Astrocyte (in vitro differentiated cells and primary cell): ENCODE data around the gene BRF1. TPM values are rescaled to one million over a fixed set of nuclear protein-coding genes. Genes with fewer than 3 reads are reported as not detected.

Experiments
- DNase-seq: peaks from one replicate; pipeline ENCODE4 v3.0.0-alpha.2; 2010; ENCODE audit warnings: low read depth
- FAIRE-seq: peaks from 2 replicates; lab custom pipeline; 2011; peaks lifted over from hg19 to GRCh38; lab: Jason Lieb, UNC
- H2AFZ ChIP-seq: 2 replicates; pipeline ENCODE4 v1.6.0; 2012; ENCODE audit warnings: low read depth, low read length, inconsistent platforms
- H3K27ac ChIP-seq: 2 replicates; pipeline ENCODE4 v1.5.1; 2011; ENCODE audit warnings: low read depth, low read length, inconsistent platforms
- H3K27me3 ChIP-seq: 2 replicates; pipeline ENCODE4 v1.6.0; 2011; ENCODE audit warnings: low read length, inconsistent platforms; ENCODE audit not compliant: insufficient read depth
- H3K36me3 ChIP-seq: 2 replicates; pipeline ENCODE4 v1.5.1; 2011; ENCODE audit warnings: low read length, inconsistent platforms; ENCODE audit not compliant: insufficient read depth
- H3K4me1 ChIP-seq: 2 replicates; pipeline ENCODE4 v1.5.1; 2011; ENCODE audit warnings: low read length, inconsistent platforms; ENCODE audit not compliant: insufficient read depth
- H3K4me2 ChIP-seq: 2 replicates; pipeline ENCODE4 v1.6.0; 2012; ENCODE audit warnings: low read length, inconsistent platforms
- H3K4me3 ChIP-seq: 2 replicates; pipeline ENCODE4 v1.5.1; 2011; ENCODE audit warnings: low read depth, mild to moderate bottlenecking, low read length, inconsistent platforms; ENCODE audit not compliant: insufficient read depth
- H3K79me2 ChIP-seq: 2 replicates; pipeline ENCODE4 v1.6.0; 2012; ENCODE audit warnings: mild to moderate bottlenecking, low read length, inconsistent platforms; ENCODE audit not compliant: insufficient read depth
- H3K9ac ChIP-seq: 2 replicates; pipeline ENCODE4 v1.6.0; 2012; ENCODE audit warnings: mild to moderate bottlenecking, low read length, inconsistent platforms
- H3K9me3 ChIP-seq: 2 replicates; pipeline ENCODE4 v1.5.1; 2012; ENCODE audit warnings: low read depth, mild to moderate bottlenecking, low read length, inconsistent platforms; ENCODE audit not compliant: insufficient read depth
- H4K20me1 ChIP-seq: 2 replicates; pipeline ENCODE4 v1.6.0; 2012; ENCODE audit warnings: low read length, inconsistent platforms; ENCODE audit not compliant: insufficient read depth
- H3K27ac Mint-ChIP-seq: one replicate; pipeline ENCODE4 v1.8.0; 2021; ENCODE audit warnings: mild to moderate bottlenecking, mixed read lengths; ENCODE audit not compliant: unreplicated experiment
- H3K27me3 Mint-ChIP-seq: one replicate; pipeline ENCODE4 v1.8.0; 2021; ENCODE audit warnings: low read depth, mixed read lengths; ENCODE audit not compliant: unreplicated experiment
- H3K36me3 Mint-ChIP-seq: one replicate; pipeline ENCODE4 v1.8.0; 2021; ENCODE audit warnings: low read depth, mixed read lengths; ENCODE audit not compliant: unreplicated experiment
- H3K4me1 Mint-ChIP-seq: one replicate; pipeline ENCODE4 v1.8.0; 2021; ENCODE audit warnings: low read depth, mixed read lengths; ENCODE audit not compliant: unreplicated experiment
- H3K4me3 Mint-ChIP-seq: one replicate; pipeline ENCODE4 v1.8.0; 2021; ENCODE audit warnings: mild to moderate bottlenecking, moderate library complexity, mixed read lengths; ENCODE audit not compliant: unreplicated experiment
- H3K9me3 Mint-ChIP-seq: one replicate; pipeline ENCODE4 v1.8.0; 2021; ENCODE audit warnings: mild to moderate bottlenecking, mixed read lengths; ENCODE audit not compliant: unreplicated experiment
- EZH2 ChIP-seq: IDR thresholded peaks from 2 replicates; pipeline ENCODE4 v1.6.1; 2012; ENCODE audit warnings: mild to moderate bottlenecking, low read length, inconsistent platforms; ENCODE audit not compliant: insufficient read depth
- total RNA-seq: library from RNA; stranded (reverse); gene quantifications from 2 replicates; pipeline ENCODE4 v1.2.1, GENCODE V29; 2021
- TF ChIP-seq, protein P1 (sequence below): IDR thresholded peaks from 2 replicates; pipeline ENCODE4 v1.5.1; 2011; ENCODE audit warnings: low read depth, mild to moderate bottlenecking, inconsistent platforms, low read length, moderate library complexity; ENCODE audit not compliant: insufficient read depth

Gene BRF1
- total RNA-seq, 1 donor from 2014 or later = 20.5 TPM

DNA sequence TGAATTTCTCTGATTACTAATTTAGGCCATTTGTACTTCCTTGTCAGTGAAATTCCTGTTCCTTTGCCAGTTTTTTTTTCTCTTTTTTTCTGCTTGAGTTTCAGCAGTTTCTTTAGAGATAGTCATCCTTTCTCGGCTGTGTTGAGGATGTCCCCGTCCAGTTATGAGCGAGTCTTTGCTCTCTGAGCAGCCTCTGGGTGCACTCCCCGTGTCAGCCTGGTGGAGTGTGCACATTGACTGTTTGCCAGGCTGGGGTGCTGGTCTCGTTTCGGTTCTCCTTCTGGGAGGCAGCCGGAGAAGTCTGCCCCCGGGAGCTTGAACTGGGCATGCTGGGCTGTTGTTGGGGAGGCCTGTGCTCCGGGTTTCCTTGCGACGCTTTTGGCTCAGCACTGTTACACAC, 16.7 kb upstream of the BRF1 start:
- Histone ChIP-seq H4K20me1 (peaks cover 50% of the 10 kb centered on the region), H3K27ac (no peak overlapping the region), H3K9me3 (no peaks in the 10 kb centered on the region), H3K36me3 (no peaks in the 10 kb centered on the region), H3K4me1 (peaks cover 21% of the 10 kb centered on the region), H2AFZ (no peak overlapping the region), H3K4me3 (no peak overlapping the region), H3K4me2 (peak overlapping the region; percentile 62), H3K9ac (no peak overlapping the region), H3K79me2 (peaks cover 56% of the 10 kb centered on the region), H3K27me3 (no peaks in the 10 kb centered on the region)
- H3K4me3 Mint-ChIP-seq = peak overlapping the region; percentile 40
- H3K4me1 Mint-ChIP-seq = peaks cover 12% of the 10 kb centered on the region
- H3K27ac Mint-ChIP-seq = no peak overlapping the region
- no peaks in the 10 kb centered on the region for H3K36me3 Mint-ChIP-seq
- DNase-seq (peak; percentile 49), FAIRE-seq (no peak)
- no peaks in the 10 kb centered on the region for H3K27me3 Mint-ChIP-seq
- no peaks in the 10 kb centered on the region for H3K9me3 Mint-ChIP-seq
- TF ChIP-seq, protein P1, sequence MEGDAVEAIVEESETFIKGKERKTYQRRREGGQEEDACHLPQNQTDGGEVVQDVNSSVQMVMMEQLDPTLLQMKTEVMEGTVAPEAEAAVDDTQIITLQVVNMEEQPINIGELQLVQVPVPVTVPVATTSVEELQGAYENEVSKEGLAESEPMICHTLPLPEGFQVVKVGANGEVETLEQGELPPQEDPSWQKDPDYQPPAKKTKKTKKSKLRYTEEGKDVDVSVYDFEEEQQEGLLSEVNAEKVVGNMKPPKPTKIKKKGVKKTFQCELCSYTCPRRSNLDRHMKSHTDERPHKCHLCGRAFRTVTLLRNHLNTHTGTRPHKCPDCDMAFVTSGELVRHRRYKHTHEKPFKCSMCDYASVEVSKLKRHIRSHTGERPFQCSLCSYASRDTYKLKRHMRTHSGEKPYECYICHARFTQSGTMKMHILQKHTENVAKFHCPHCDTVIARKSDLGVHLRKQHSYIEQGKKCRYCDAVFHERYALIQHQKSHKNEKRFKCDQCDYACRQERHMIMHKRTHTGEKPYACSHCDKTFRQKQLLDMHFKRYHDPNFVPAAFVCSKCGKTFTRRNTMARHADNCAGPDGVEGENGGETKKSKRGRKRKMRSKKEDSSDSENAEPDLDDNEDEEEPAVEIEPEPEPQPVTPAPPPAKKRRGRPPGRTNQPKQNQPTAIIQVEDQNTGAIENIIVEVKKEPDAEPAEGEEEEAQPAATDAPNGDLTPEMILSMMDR = no peak
- no peak for TF ChIP-seq EZH2

DNA sequence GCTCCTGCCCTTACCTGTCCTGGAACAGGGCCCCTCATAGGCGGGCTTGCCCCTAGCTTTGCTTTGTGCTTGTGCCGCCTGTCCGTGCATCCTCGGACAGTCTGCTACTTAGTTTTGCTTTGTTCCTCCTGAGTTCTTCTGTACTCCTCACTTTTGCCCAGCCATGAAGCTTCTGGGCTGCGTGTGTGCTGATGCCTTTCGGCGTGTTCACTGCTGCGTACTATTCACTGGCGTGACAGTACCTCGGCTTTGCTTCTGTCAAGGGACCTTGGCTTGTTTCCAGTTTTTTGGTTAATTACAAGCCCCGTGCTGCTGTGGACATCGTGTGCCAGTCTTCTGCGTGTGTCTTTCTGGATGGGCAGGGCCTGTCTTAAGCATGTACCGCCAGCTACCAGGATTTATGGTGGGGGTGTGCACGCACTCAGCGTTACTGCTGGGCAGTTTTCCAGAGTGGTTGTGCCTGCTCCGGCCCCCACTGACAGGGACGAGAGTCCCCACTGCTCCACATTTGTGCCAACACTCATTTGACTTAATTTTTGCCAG, 16.2 kb upstream of the BRF1 start:
- peaks cover 12% of the 10 kb centered on the region for H3K4me1 Mint-ChIP-seq
- no peaks in the 10 kb centered on the region for H3K36me3 Mint-ChIP-seq
- no peak for FAIRE-seq
- TF ChIP-seq EZH2 = no peak
- TF ChIP-seq, protein P1 = no peak
- Histone ChIP-seq H3K4me1 (peaks cover 20% of the 10 kb centered on the region), H2AFZ (no peak overlapping the region), H3K4me3 (no peak overlapping the region), H3K27me3 (no peaks in the 10 kb centered on the region), H3K9ac (no peak overlapping the region), H3K9me3 (no peaks in the 10 kb centered on the region), H3K4me2 (peak overlapping the region; percentile 62), H4K20me1 (peaks cover 46% of the 10 kb centered on the region), H3K27ac (no peak overlapping the region), H3K36me3 (no peaks in the 10 kb centered on the region), H3K79me2 (peaks cover 55% of the 10 kb centered on the region)
- H3K27ac Mint-ChIP-seq = no peak overlapping the region
- H3K4me3 Mint-ChIP-seq = no peak overlapping the region
- H3K9me3 Mint-ChIP-seq = no peaks in the 10 kb centered on the region
- no peak for DNase-seq
- no peaks in the 10 kb centered on the region for H3K27me3 Mint-ChIP-seq

DNA sequence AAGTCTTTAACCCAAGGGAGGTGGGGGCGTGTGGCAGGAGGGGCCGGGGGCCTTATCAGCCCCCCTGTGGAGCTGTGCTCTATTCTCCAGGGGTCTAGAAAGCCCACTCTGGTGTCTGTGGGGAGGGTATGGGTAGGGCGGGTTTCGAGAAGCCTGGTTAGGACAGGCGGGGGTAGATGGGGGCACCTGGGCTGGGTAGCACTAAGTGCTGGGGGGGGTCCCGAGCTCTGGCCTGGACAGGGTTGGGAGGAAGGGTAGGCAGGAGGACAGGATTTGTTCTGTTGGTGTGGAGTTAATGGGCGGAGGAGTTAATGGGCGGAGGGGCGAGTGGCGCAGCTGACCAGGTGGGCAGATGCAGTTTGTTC, 15.8 kb upstream of the BRF1 start:
- no peaks in the 10 kb centered on the region for H3K36me3 ChIP-seq
- H3K4me1 Mint-ChIP-seq = peaks cover 12% of the 10 kb centered on the region
- peaks cover 52% of the 10 kb centered on the region for H3K79me2 ChIP-seq
- H3K9ac ChIP-seq = no peak overlapping the region
- no peaks in the 10 kb centered on the region for H3K9me3 Mint-ChIP-seq
- TF ChIP-seq EZH2 = no peak
- TF ChIP-seq, protein P1 = no peak
- H4K20me1 ChIP-seq = peaks cover 43% of the 10 kb centered on the region
- H2AFZ ChIP-seq = no peak overlapping the region
- H3K4me3 Mint-ChIP-seq = peak overlapping the region; percentile 87
- FAIRE-seq (no peak), DNase-seq (no peak)
- H3K9me3 ChIP-seq = no peaks in the 10 kb centered on the region
- no peak overlapping the region for H3K27ac ChIP-seq
- H3K4me1 ChIP-seq = peaks cover 20% of the 10 kb centered on the region
- H3K4me2 ChIP-seq = peak overlapping the region; percentile 94
- H3K4me3 ChIP-seq = no peak overlapping the region
- no peak overlapping the region for H3K27ac Mint-ChIP-seq
- no peaks in the 10 kb centered on the region for H3K27me3 ChIP-seq
- no peaks in the 10 kb centered on the region for H3K36me3 Mint-ChIP-seq
- H3K27me3 Mint-ChIP-seq = no peaks in the 10 kb centered on the region
